ENCODE measurements around the gene MLXIP.
"Not testable (repeated sequence)": the region's sequence is repeated elsewhere in the genome, so short reads cannot be mapped to it uniquely, and the experiment has no call there.

The MLXIP gene

DNA sequence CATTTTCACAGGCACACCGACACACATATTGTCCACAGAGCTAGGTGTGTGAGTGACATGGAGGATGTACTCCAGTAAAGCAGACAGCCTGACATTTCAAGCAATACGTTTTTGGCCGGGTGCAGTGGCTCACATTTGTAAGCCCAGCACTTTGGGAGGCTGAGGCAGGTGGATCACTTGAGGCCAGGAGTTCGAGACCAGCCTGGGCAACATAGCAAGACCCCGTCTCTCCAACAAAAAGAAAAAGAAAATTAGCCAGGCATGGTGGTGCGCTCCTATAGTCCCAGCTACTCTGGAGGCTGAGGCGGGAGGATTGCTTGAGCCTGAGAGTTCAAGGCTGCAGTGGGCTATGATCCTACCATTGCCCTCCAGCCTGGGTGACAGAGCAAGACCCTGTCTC is 22.1 kb upstream of the MLXIP start:
- DNase-seq = not testable (repeated sequence)

DNA sequence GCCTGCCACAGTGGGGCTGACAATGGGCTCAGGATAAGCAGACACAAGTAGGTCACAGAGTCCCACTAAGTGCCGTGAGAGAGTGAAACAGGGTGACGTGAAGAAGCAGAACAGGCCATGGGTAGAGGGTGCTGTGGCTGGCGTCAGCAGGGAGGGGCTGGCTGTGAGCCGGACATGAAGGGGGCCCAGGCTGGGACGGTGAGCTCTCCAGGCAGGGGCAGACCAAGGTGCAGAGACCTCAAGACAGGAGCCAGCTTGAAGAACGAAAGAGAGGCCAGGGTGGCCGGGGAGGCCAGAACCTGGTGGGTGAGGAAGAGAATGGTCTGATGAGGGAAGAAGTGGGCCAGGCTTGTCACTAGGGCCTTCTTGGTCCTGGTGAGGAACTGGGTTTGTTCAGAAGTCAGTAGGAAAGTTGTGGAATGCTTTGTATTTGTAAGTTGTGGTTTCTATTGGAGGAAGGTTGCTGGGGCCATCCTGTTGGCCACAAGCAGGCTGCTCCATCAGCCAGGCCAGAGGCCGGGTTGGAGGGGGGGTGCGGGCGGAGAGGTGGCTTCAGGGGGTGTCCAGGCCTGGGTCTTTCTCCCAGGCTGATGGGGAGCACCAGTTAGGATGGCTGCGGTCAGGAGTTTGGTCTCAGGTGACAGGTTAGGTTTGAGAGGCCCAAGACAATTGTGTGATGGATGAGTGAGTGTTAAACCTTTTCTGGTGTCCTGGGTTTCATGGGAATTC is 21.4 kb upstream of the MLXIP start:
- DNase-seq = no peak

DNA sequence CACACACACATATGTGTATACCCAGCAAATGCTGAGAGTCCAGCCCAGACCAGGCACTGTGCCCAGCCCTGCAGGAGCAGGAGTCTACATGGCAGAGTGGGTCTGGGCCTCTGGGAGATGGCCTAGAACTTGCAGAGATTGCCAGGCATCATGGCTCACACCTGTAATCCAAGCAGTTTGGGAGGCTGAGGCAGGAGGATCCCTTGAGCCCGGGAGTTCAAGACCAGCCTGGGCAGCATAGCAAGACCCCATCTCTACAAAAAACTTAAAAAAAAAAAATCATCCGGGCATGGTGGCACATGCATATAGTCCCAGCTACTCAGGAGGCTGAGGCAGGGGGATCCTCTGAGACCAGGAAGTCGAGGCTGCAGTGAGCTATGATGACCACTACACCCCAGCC is 20.8 kb upstream of the MLXIP start:
- no peak for DNase-seq

DNA sequence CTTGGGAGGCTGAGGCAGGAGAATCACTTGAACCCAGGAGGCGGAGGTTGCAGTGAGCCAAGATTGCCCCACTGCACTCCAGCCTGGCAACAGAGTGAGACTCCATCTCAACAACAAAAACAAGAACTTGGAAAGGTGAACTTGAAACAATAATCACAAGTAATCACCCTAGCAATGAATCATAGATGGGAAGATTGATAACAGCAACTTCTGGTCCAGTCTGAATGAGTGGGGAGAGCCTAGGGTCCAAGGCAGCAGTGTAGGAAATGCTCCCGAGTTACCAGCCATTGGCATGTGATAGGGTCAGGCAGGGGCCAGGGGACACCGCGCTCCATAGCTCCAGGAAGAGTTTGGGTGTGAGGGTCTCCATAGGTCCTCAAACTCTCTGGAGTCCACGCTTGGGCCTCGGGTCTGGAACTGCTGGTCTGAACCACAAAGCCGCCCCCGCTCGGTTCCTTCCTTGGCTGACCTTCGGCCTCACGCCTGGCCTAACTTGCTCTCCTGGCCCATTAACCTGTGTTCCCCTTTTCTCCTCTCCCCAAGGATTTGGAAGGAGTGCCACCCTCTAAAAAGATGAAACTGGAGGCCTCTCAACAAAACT is 19.9 kb upstream of the MLXIP start:
- no peak for DNase-seq

DNA sequence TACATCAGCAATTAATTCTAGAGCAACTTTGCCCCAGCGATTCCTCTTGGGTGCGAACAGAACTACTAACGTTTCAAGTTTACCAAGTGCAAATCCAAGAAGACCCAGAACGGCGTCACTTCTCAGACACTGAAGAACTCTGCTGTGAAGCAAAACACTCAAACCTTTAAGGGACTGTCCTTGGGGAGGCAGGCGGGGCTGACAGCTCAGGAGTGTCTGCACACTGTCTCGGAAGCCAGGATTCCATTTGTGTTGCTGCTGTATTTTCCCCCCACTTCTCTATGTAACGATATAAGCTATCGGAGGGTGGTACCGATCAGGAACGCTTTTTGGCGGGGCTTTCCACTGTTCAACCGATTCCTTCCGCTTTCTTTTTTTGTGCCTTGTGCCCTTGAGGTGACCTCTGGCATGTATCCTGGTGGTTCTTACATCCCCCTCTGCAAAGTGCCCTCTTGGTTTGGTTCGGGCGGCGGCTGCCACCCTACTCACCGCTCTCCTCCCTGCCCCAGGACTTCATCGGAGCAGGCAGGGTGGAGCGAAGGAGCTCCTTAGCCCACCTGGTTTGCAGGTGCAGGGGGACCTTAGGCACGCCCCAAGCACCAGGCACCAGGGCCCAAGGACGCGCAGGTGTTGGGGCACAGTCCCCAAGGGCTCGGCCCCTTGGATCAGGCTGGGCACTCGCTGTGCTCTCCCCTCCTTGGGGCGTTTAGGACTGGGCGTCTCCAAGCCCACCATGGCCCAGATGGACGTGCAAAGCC is 19.2 kb upstream of the MLXIP start:
- DNase-seq = no peak

DNA sequence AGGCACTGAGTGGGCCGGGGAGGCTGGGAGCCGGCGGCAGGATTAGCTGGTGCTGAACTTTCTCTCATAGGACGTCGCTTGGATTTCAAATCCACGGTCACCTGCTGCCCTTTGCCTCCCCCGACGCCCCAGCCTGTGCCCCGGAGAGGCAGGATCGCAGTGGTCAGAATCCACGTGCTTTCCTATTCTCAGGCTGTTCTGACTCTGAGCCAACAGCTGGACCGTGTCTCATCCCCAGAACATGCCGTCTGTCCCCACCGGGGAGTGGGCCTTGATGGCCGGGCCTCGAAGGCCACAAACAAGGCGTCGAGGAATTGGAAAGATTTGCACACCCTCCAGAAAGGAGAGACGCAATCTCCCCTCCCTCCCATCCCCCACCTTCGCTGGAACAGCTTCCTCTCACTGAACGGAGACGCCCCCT is 18.5 kb upstream of the MLXIP start:
- DNase-seq = no peak

DNA sequence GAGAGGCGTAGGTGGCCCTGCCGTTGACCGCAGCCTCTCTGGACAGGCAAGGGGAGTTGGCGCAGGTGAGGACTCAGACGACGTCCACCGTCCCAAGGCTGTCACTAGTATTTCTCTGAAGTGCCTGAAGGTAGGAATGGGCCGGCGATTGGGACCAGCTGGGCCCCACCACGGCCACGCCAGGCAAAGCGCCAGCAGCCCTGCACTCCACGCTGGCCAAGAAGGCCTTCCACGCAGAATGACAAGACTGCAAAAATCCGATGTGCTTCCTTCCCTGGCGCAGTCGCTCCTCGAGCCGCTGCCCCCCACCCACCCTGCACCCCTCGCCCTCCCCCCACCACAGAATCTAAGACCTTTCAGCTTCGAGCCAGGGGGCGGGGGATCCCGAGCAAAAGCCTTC is 17.3 kb upstream of the MLXIP start:
- DNase-seq = no peak

DNA sequence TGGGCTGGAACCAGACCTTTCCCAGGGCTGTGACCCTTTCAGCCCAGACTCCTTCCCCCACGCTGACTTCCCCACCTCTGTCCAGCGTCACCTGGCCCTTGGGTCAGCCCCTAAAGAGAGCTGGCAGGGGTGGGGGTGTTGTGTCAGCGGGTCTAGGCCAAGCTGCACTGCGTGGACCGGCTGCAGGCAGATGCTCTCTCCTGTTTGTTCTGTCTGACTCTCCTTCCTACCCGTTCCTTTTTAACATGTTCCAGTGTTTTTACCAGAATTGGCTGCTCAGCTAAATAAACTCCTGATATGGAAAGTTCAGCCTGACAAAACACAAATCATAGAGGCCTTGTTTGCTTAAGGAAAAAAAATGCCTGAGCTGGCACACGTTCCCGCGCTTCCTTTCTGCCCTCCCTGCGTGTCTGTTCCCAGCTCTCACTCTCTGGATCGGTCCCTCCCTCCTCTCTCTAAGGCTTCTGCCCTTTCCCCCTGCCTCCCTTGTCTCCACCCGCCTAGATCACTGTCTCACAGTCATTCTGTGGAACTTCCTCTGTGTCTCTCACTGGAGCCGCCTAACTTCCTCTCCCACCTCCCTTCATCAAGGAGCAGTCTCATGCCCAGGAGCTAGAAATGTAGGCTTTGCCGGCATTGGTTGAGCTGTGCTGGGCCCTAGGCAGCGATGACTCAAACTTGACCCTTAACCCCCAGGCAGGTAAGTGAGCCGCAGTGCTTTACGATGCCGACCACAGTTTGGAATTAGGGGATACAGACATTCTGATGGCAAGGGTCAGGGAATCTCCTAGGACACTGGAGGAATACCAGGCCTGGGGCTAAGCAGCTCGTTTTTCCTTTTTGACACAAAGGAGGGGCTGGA is 15.5 kb upstream of the MLXIP start:
- peak; percentile 70 for DNase-seq

DNA sequence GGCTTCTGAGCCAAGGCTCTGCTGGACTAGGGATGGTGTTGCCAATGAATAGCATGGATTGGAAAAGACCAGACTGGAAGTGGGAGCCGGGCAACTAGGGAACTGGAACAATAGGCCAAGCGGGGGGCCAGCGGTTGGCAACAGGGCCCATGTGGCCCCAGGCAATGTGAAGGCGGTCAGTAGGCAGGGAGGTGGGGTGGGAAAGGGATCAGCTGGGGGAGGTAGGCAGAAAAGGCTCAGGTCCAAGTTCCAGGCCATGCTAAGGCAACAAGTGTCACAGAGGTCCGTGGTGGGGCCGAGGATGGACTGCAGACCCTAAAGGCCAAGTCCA is 14.9 kb upstream of the MLXIP start:
- no peak for DNase-seq

DNA sequence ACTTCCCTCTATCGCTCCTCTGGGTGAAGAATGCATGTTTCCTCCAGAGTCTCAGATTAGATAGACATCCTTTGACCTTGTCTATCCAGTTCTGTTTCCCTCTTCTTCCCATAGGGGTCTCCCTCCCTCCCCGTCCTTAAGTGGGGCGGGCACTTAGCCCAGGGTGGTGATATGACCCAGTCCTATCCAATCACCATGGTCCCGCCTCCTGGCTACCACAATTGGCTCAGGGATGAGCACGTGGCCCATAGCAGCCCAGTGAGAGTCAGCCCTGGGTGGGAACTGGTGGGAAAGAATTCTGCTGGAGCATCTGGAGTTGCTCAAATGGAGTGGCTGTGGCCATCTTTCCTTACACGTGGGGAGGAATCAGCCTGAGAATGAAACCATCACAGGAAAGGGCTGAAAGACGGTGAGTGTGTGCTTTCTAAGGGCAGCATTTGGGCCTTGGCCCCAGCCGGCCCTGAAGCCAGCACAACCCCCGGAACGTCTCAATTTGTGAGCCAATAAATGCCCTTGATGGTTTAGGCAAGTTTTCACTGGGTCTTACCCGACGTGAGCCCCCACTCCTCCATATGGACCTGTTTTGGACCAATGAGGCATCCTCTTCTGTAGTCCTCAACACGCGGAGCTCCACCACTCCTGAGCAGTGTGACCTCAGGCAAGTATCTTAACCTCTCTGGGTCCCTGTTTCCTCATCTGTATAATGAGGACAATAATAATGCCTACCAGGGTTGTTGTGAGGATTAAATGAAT is 14.4 kb upstream of the MLXIP start:
- DNase-seq = peak; percentile 98

DNA sequence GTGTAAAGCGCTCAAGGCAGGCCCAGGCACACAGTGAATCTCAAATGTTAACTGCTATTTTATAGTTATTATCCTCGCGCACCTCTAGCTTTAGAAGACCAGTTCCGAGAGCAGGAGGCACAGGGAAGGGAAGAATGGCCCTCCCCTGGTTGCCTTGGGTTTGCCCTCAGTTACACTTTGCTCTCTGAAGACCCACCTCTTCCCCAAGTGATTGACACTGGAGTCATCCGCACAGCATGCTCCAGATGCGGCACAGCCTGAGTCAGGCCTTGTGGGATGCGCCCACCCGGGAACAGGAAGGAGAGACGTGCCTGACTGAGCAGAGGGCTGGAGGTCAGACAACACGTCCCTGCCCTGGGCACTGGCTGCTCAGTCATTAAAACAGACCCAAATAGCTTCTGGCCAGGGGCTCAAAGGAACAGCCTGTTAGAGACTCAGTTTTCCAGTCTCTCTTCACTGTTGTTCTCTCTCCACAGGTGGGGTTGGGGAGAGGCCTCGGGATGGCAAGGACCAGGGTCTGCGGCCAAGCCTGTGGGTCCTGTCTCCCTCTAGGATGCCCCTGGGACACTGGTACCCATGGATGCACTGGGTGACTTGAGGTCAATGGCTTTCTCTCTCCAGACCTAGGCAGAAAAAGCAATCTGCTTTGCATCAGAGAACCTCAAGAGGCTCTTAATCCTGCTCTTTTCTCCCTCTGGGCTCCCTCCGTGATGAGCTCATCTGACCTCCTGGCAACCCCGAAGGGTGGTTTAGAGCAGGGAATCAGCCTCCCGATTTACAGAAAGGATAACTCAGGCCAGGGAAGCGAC is 13.6 kb upstream of the MLXIP start:
- DNase-seq = peak; percentile 90

DNA sequence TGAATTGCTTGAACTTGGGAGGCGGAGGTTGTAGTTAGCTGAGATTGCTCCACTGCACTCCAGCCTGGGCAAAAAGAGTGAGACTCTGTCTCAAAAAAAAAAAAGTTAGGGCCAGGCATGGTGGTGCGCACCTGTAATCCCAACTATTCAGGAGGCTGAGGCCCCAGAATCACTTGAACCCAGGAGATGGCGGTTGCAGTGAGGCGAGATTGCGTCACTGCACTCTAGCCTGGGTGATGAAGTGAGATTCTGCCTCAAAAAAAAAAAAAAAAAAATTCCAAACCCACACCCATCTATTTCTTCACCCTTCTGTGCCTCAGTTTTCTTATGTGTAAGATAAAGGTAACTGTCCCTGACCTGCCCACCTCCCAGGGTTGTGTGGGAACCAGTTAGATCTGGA is 11.0 kb upstream of the MLXIP start:
- no peak for DNase-seq

DNA sequence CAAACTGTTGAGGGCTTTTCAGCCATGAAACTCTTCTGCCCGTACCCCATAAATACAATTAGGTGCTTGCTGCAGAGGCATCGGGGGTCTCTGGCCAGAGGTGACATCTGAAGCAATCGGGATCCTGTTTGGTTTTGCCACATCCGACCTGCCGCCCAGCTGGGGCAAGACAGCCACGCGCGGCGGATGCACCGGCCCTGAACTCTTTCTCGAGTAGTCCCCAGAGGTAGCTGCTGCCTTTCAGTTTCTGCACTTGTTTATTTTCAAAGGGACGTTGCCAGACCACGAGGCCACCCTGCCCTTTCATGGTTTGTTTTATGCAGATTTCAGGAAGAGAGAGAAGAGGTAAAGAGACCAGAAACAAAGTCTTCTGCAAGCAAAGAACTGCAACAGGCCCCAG is 10.6 kb upstream of the MLXIP start:
- peak; percentile 46 for DNase-seq

DNA sequence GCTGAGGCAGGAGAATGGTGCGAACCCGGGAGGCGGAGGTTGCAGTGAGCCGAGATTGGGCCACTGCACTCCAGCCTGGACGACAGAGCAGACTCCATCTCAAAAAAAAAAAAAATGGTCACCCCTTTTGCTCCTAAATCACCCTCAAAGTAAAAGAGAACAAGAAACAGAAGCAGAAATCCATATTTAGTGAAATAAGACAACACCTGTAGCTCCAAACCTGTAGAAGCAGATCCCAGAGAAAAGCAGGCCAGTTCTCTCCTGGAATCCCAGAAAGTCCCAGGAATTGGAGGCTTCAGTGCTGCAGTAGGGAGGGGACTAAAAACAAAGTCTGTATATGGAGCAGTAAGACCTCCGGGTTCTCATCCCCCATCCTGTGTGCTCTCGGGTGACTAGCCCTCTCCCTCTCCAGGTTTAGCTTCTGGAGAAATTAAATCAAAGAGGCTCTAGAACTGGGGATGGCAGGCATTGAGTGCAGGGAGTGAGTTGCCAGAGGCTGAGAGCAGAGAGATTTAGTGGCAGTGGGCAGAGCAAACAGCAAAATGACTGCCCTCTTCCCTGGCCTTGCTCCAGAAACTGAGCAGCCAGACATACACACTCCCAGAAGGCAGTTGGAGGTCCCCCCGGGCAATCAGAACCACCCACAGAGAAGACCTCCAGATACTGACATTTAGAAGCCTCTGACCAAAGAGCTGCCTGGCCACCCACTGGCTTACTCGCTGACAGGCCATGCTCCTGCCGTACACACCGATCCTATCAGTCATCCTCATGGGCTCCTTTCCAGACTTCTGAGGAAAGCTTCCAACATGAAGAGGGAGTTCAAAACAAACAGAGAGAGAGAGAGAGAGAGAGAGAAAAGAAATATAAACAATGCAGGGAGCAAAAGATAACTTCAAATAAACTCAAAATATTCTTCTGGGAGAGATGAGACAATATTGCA is 6.3 kb upstream of the MLXIP start:
- peak; percentile 96 for DNase-seq

DNA sequence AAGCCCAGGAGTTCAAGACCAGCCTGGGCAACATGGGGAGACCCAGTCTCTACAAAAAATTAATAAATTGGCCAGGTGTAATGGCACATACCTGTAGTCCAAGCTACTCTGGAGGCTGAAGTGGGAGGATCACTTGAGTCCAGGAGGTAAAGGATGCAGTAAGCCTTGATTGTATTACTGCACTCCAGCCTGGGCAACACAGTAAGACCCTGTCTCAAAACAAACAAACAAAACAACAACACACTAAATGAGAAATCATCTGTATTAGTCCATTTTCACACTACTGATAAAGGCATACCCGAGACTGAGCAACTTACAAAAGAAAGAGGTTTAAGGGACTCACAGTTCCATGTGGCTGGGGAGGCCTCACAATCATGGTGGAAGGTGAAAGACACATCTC is 4.7 kb upstream of the MLXIP start:
- DNase-seq = no peak

DNA sequence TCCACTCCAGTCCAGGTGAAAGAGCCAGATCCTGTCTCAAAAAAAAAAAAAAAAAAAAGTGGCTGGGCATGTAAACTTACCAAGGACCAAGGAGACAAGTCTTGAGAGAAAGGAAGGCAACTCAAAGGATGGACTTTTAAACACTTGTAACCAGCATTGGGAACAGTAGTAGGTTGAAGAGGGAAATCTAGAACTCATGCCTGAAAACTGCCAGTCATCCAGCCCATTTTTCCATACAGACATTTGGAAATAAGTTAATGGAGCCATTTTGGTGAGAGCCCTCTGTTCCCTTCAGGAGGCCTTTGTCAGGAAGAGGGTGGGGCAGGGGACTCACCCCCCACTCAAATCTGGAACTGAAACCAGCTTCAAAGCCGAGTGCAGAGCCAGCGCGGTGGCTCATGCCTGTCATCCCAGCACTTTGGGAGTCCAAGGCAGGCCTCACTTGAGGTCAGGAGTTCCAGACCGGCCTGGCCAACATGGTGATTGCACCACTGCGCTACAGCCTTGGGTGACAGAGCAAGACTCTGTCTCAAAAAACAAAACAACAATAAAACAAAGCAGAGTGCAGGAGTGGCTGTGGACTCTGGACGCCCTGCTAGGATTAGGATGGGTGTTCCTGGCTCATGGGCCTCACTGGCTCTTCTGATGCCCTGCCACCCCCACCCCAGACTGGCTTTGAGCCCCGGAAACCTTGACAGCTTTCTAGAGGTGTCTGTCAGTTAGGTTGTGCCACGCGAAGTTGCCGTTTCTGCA is 1.6 kb upstream of the MLXIP start:
- no peak for DNase-seq

DNA sequence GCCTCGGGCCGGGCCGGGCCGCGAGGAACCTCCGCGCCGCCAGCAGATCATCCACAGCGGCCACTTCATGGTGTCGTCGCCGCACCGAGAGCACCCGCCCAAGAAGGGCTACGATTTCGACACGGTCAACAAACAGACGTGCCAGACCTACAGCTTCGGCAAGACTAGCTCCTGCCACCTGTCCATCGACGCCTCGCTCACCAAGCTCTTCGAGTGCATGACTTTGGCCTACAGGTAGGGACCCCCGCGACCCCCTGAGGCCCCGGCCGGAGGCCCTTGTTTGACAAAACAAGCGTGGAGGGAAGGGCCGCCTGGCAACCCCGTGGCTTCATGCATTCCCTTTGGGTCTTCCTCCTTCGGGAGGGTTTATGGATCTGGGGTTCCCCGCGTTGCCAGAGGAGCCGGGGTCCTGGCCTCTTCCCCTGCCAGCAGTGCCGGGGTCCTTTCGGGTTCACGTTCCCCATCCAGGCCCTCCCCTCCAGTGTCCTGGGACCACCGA is 526 bp downstream of the MLXIP start:
- no peak for DNase-seq

DNA sequence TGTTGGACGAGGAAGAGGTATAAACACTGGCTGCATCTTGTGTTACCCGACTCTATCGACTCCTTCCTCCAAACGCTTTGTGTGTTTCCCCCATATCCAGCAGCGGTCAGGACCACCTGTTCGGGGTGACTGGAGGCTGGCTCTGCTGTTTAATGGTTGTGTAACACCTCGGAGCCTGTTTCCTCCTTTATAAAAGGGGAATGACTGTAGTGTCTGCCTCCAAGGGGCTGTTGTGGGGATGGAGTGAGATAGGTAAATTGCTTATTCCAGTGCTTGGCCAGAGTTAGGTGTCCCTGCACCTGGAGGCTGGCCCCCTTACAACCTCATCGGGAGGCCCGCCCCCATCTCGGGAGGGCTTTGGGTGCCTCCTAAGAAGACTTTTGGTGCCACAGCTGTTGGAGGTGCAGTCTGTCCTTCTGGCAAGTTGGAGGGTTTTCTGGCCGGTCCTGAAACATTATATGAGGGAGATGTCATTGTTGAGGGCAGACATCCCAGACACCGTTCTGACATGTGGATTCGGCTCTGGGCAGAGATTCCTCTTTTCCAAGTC is 1.1 kb downstream of the MLXIP start:
- DNase-seq = no peak

Data from fibroblast of upper back skin (primary cell).